Brain microvascular endothelial cell (primary cell): ENCODE results near the gene LTBP1.
"Not testable (repeated sequence)": the region's sequence is repeated elsewhere in the genome, so short reads cannot be mapped to it uniquely, and the experiment has no call there.

Experiments used
- DNase-seq: peaks from one replicate; pipeline ENCODE4 v3.0.0-alpha.2; 2020
- H3K27ac ChIP-seq: fragments of 250-450 bp; sonication (Bioruptor Pico); 2 replicates; pipeline ENCODE4 v1.5.1; 2020; ENCODE audit warnings: mild to moderate bottlenecking, moderate library complexity
- H3K27me3 ChIP-seq: fragments of 250-450 bp; sonication (Bioruptor Pico); replicated peaks from 2 replicates; pipeline ENCODE4 v1.5.1; 2020; ENCODE audit warnings: mild to moderate bottlenecking
- H3K36me3 ChIP-seq: fragments of 250-450 bp; sonication (Bioruptor Pico); replicated peaks from 2 replicates; pipeline ENCODE4 v1.5.1; 2020; ENCODE audit warnings: mild to moderate bottlenecking
- H3K4me3 ChIP-seq: 2 replicates; pipeline ENCODE4 v1.5.1; 2011; ENCODE audit warnings: low read depth, mild to moderate bottlenecking, control low read depth, low read length, moderate library complexity
- in situ Hi-C: cut with HindIII; loops from 2 replicates; pipeline ENCODE4 v1.10.0; 2017; ENCODE audit warnings: low sequenced_read_pairs, low pct_ligation_motif_present
- TF ChIP-seq, protein P1 (sequence below): IDR thresholded peaks from 2 replicates; pipeline ENCODE4 v1.5.1; 2011; ENCODE audit warnings: low read depth, mild to moderate bottlenecking, moderate library complexity, low read length, control low read depth, inconsistent platforms; ENCODE audit errors: missing control alignments

LTBP1 gene

DNA sequence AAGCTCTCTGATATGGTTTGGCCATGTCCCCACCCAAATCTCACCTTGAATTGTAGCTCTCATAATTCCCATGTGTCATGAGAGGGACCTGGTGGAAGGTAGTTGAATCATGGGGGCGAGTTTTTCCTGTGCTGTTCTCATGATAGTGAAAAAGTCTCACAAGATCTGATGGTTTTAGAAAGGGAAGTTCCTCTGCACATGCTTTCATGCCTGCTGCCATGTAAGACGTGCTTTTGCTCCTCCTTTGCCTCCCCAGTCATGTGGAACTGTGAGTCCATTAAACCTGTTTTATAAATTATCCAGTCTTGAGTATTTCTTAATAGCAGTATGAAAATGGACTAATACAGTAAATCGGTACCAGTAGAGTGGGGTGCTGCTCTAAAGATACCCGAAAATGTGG is 34.9 kb downstream of the LTBP1 start:
- H3K27ac ChIP-seq, result no peak overlapping the region
- H3K27me3 ChIP-seq, result no peaks in the 10 kb centered on the region
- no peak overlapping the region for H3K4me3 ChIP-seq
- no peaks in the 10 kb centered on the region for H3K36me3 ChIP-seq
- in situ Hi-C loops, result no loop called here
- TF ChIP-seq, protein P1, sequence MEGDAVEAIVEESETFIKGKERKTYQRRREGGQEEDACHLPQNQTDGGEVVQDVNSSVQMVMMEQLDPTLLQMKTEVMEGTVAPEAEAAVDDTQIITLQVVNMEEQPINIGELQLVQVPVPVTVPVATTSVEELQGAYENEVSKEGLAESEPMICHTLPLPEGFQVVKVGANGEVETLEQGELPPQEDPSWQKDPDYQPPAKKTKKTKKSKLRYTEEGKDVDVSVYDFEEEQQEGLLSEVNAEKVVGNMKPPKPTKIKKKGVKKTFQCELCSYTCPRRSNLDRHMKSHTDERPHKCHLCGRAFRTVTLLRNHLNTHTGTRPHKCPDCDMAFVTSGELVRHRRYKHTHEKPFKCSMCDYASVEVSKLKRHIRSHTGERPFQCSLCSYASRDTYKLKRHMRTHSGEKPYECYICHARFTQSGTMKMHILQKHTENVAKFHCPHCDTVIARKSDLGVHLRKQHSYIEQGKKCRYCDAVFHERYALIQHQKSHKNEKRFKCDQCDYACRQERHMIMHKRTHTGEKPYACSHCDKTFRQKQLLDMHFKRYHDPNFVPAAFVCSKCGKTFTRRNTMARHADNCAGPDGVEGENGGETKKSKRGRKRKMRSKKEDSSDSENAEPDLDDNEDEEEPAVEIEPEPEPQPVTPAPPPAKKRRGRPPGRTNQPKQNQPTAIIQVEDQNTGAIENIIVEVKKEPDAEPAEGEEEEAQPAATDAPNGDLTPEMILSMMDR, result no peak
- no peak for DNase-seq

DNA sequence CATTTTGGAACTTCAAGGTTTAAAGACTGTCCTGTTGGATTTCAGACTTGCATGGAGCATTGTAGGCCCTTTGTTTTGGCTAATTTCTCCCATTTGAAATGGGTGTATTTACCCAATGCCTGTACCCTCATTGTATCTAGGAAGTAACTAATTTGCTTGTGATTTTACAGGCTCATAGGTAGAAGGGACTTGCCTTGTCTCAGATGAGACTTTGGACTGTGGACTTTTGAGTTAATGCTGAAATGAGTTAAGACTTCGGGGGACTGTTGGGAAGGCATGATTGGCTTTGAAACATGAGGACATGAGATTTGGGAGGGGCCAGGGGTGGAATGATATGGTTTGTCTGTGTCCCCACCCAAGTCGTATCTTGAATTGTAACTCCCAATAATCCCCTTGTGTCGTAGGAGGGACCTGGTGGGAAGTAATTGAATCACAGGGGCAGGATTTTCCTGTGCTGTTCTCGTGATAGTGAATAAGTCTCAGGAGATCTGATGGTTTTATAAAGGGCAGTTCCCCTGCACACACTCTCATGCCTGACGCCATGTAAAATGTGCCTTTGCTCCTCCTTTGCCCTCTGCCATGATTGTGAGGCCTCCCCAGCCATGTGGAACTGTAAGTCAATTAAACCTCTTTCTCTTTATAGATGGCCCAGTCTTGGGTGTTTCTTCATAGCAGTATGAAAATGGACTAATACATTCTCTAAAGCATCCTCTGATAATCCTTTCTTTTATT is 36.6 kb downstream of the LTBP1 start:
- H3K36me3 ChIP-seq, H3K27me3 ChIP-seq, H3K27ac ChIP-seq, H3K4me3 ChIP-seq, DNase-seq, in situ Hi-C loops: not testable (repeated sequence)

DNA sequence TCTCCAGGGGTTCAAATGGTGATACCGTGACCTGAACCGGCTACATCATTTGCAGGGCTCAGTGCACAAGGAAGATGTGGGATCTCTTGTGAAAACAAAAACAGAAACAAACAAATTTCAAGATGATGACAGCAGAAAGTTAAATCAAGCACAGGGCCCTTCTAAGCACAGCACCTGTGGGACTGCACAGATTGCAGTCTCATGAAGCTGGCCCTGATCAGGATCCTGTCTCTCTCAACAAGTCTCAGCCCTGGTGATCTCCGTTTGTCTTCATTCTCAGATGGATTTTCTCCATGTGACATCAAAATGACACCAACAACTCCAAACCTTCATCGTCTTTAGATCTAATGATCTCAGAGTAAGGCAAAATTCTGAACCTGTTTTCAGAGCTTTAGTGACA is 39.7 kb downstream of the LTBP1 start:
- no peaks in the 10 kb centered on the region for H3K27me3 ChIP-seq
- DNase-seq, result no peak
- in situ Hi-C loops, result no loop called here
- TF ChIP-seq, protein P1, result no peak
- no peak overlapping the region for H3K27ac ChIP-seq
- no peaks in the 10 kb centered on the region for H3K36me3 ChIP-seq
- no peak overlapping the region for H3K4me3 ChIP-seq

DNA sequence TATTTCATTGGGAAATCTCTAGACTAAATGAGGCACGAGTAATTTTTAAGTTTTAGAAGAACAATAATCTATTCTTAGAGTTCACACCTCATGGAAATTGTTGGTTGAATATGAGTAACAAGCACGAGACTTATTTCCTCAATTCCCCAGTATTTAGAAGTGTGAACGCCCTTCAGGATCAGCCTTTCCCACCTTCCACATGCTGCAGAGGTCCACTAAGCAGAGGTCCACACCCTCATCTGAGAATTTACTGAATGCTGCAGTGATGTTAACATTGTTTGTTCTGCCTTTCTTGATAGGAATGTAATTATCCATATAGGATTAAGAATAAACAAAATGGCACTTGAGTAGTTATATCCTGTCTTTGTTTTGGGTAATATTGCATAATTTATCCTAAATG is 41.8 kb downstream of the LTBP1 start:
- no peak for DNase-seq
- Histone ChIP-seq H3K36me3 (no peaks in the 10 kb centered on the region), H3K27me3 (no peaks in the 10 kb centered on the region), H3K27ac (no peak overlapping the region), H3K4me3 (no peak overlapping the region)
- TF ChIP-seq, protein P1, result no peak
- in situ Hi-C loops, result no loop called here

DNA sequence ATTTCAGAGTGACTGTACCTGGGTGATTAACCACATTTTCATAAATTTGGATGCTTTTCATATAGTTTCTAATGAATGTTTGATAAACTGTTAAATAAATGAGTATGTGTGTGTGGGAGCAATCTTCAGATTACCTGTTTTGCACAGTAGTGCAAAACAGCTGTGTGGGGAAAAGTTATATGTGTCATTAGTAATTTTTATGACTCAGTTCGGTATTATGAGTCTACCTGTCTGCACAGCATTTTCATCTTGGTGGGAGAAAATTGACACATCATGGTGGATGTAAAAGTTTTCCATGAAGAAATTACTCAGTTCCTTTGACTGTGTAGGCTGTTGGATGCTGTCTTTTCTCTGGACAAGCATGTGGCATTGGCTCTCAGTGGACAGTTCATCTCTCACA is 43.8 kb downstream of the LTBP1 start:
- Histone ChIP-seq H3K4me3 (no peak overlapping the region), H3K27me3 (no peaks in the 10 kb centered on the region), H3K36me3 (no peaks in the 10 kb centered on the region), H3K27ac (no peak overlapping the region)
- DNase-seq, result no peak
- in situ Hi-C loops, result no loop called here
- TF ChIP-seq, protein P1, result no peak

DNA sequence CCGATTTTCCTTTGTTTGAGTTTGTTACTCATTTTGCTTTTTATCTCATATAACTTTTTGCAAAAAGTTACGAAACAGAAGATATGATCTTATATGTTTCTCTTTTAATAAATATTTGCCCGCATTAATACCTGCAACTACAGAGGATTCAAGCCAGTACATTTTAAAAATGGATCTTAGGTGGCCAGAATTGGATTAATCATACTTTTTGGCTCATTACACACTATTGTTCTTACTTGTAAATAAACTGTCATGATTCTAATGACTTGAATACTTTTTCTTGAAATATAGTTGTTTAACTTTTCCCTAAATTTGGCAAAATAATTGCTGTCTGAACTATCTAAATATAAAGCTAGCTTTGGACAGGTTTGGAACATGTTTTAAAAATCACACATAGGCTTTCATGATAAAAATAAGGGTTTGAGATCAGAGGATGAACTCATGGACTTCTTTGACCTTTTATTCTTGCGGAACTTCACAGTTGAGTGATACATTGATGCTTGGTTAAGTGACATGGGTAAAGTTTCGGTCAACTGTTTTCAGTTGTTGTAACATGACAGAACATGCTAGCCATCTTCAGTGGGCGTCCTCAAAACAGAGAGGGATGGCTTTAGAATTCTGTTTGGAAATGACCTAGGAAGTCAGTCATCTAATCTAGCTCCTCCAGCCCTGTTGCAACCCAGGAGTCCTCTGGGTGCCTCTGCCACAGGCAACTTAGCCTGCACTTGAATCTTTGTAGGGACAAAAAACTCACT is 44.5 kb downstream of the LTBP1 start:
- Histone ChIP-seq H3K27me3 (no peaks in the 10 kb centered on the region), H3K36me3 (no peaks in the 10 kb centered on the region), H3K4me3 (no peak overlapping the region), H3K27ac (no peak overlapping the region)
- TF ChIP-seq, protein P1, result no peak
- DNase-seq, result no peak
- in situ Hi-C loops, result no loop called here
